Measurements from ENCODE around the gene RAB24. TPM values are rescaled to one million over a fixed set of nuclear protein-coding genes. Genes with fewer than 3 reads are reported as not detected.
A peak's percentile ranks its signal among the peaks of the same experiment; 100 is the strongest.

RAB24 gene
- total RNA-seq, 5 donors from 2014 or later (not counting 1 experiment from before 2014, with no cell fraction given): 18.2 to 34.0 (median 25.2) TPM

DNA sequence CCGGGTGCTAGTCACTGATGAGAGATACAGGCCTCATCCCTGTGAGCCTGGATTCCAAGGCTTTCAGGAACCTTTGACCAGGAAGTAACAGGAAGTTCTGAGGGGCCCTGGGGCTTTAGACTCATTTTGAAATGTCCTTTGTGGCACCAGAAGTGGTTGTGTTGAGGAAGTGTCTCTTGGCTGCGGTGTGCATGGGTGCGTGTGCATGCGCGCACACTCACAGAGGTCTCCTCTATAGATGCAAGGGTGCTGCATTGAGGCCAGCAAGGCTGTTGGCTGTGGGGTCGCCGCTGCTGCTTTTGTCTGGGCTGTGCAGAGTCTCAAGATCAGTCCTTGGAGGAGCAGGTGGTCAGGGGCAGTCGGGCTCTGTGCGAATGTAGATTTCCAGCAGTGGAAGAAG lies 7.6 kb downstream of the RAB24 start:
- POLR2A ChIA-PET: no interaction called here
- Mint-ChIP-seq H3K4me3 (peak overlapping the region in 1 of 3 donors; percentile 31), H3K36me3 (peaks cover 43% of the 10 kb centered on the region), H3K27ac (peak overlapping the region; percentile 83 to 86), H3K9me3 (no peaks in the 10 kb centered on the region), H3K4me1 (peaks cover 46 to 53% (median 49%) of the 10 kb centered on the region in 3 donors), H3K27me3 (no peaks in the 10 kb centered on the region)
- Histone ChIP-seq H3K4me1 (ENCODE audit: control insufficient read depth in 1 of 2, extremely low read depth in 1 of 2, insufficient read depth in 2 of 2, low read length in 2 of 2) (peaks cover 18 to 36% of the 10 kb centered on the region in 2 experiments), H3K4me3 (ENCODE audit: control insufficient read depth in 1 of 2, extremely low read depth in 1 of 2, low read length in 1 of 2) (no peak overlapping the region), H3K27ac (ENCODE audit: low read length) (peak overlapping the region; percentile 17), H3K36me3 (ENCODE audit: control insufficient read depth in 2 of 2, extremely low read depth in 1 of 2, insufficient read depth in 1 of 2, low read length in 1 of 2) (peaks cover 10 to 56% of the 10 kb centered on the region in 2 donors), H3K27me3 (replicated peaks in 1 of 2; ENCODE audit: control insufficient read depth in 2 of 2, extremely low read depth in 1 of 2, insufficient read depth in 2 of 2, low read length in 1 of 2) (no peaks in the 10 kb centered on the region), H3K9me3 (no peaks in the 10 kb centered on the region)
- DNase-seq (no peak), ATAC-seq (replicated peaks in 1 of 4) (no peak)
- WGBS (ENCODE audit: insufficient coverage): 83% methylated on average over 9 of the region's 9 CpGs
- CTCF ChIA-PET: no interaction called here

DNA sequence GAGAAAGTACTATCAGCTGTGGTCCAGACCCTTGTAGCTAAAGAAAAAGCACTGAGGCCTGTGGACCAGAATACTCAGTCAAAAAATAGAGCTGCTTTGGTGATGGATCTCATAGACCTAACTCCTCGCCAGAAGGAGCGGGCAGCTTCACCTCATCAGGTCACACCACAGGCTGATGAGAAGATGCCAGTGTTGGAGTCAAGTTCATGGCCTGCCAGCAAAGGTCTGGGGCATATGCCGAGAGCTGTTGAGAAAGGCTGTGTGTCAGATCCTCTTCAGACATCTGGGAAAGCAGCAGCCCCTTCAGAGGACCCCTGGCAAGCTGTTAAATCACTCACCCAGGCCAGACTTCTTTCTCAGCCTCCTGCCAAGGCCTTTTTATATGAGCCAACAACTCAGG lies 8.9 kb downstream of the RAB24 start:
- Histone ChIP-seq H3K27ac (ENCODE audit: low read length) (no peak overlapping the region), H3K36me3 (ENCODE audit: control insufficient read depth in 2 of 2, extremely low read depth in 1 of 2, insufficient read depth in 1 of 2, low read length in 1 of 2) (peaks cover 14 to 61% of the 10 kb centered on the region in 2 donors), H3K9me3 (no peaks in the 10 kb centered on the region), H3K4me1 (ENCODE audit: control insufficient read depth in 1 of 2, extremely low read depth in 1 of 2, insufficient read depth in 2 of 2, low read length in 2 of 2) (peaks cover 12 to 24% of the 10 kb centered on the region in 2 experiments), H3K4me3 (ENCODE audit: control insufficient read depth in 1 of 2, extremely low read depth in 1 of 2, low read length in 1 of 2) (no peak overlapping the region), H3K27me3 (replicated peaks in 1 of 2; ENCODE audit: control insufficient read depth in 2 of 2, extremely low read depth in 1 of 2, insufficient read depth in 2 of 2, low read length in 1 of 2) (no peaks in the 10 kb centered on the region)
- Mint-ChIP-seq H3K36me3 (peaks cover 46% of the 10 kb centered on the region), H3K4me1 (peaks cover 34 to 42% (median 38%) of the 10 kb centered on the region in 3 donors), H3K9me3 (no peaks in the 10 kb centered on the region), H3K27me3 (no peaks in the 10 kb centered on the region), H3K27ac (peak overlapping the region; percentile 43 to 86), H3K4me3 (no peak overlapping the region)
- POLR2A ChIA-PET: no interaction called here
- no peak for DNase-seq
- ATAC-seq (replicated peaks in 1 of 4): no peak
- CTCF ChIA-PET: interaction anchor here in 1 of 2 donors (0.6 kb wide), 1 partner anchor 21 kb away, joined by 4 read pairs; no protein-coding TSS in a partner anchor
- WGBS (ENCODE audit: insufficient coverage): 100% methylated on average over 3 of the region's 3 CpGs

DNA sequence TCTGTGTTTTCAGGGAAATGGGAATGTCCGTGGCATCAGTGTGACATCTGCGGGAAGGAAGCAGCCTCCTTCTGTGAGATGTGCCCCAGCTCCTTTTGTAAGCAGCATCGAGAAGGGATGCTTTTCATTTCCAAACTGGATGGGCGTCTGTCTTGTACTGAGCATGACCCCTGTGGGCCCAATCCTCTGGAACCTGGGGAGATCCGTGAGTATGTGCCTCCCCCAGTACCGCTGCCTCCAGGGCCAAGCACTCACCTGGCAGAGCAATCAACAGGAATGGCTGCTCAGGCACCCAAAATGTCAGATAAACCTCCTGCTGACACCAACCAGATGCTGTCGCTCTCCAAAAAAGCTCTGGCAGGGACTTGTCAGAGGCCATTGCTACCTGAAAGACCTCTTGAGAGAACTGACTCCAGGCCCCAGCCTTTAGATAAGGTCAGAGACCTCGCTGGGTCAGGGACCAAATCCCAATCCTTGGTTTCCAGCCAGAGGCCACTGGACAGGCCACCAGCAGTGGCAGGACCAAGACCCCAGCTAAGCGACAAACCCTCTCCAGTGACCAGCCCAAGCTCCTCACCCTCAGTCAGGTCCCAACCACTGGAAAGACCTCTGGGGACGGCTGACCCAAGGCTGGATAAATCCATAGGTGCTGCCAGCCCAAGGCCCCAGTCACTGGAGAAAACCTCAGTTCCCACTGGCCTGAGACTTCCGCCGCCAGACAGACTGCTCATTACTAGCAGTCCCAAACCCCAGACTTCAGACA lies 9.5 kb downstream of the RAB24 start:
- Histone ChIP-seq H3K9me3 (no peaks in the 10 kb centered on the region), H3K27me3 (replicated peaks in 1 of 2; ENCODE audit: control insufficient read depth in 2 of 2, extremely low read depth in 1 of 2, insufficient read depth in 2 of 2, low read length in 1 of 2) (no peaks in the 10 kb centered on the region), H3K4me3 (ENCODE audit: control insufficient read depth in 1 of 2, extremely low read depth in 1 of 2, low read length in 1 of 2) (no peak overlapping the region), H3K36me3 (ENCODE audit: control insufficient read depth in 2 of 2, extremely low read depth in 1 of 2, insufficient read depth in 1 of 2, low read length in 1 of 2) (peaks cover 14 to 66% of the 10 kb centered on the region in 2 donors), H3K27ac (ENCODE audit: low read length) (no peak overlapping the region), H3K4me1 (ENCODE audit: control insufficient read depth in 1 of 2, extremely low read depth in 1 of 2, insufficient read depth in 2 of 2, low read length in 2 of 2) (peaks cover 12 to 18% of the 10 kb centered on the region in 2 experiments)
- ATAC-seq (replicated peaks in 1 of 4) (no peak), DNase-seq (no peak)
- no peaks in the 10 kb centered on the region for H3K27me3 Mint-ChIP-seq
- peaks cover 27 to 35% (median 31%) of the 10 kb centered on the region in 3 donors for H3K4me1 Mint-ChIP-seq
- H3K4me3 Mint-ChIP-seq: no peak overlapping the region
- CTCF ChIA-PET: interaction anchor here in 1 of 2 donors (0.6 kb wide), 1 partner anchor 22 kb away, joined by 4 read pairs; no protein-coding TSS in a partner anchor
- H3K36me3 Mint-ChIP-seq: peaks cover 50% of the 10 kb centered on the region
- H3K9me3 Mint-ChIP-seq: no peaks in the 10 kb centered on the region
- POLR2A ChIA-PET: no interaction called here
- WGBS (ENCODE audit: insufficient coverage): 97% methylated on average over 10 of the region's 12 CpGs
- peak overlapping the region; percentile 16 to 43 for H3K27ac Mint-ChIP-seq

DNA sequence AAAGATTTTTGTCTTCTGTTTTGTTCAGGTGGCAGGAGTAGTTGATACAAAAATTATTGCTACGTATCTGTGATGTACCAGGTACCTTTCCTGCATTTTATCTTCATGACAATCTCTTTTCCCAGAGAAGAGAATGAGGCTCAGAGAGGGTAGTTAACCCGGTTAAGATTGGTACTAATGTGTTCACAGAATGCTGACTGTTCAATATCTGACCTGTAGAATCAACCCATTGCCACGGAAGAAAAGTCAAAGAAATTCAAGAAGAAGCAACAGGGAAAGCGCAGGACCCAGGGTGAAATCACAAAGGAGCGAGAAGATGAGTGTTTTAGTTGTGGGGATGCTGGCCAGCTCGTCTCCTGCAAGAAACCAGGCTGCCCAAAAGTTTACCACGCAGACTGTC lies 11.8 kb downstream of the RAB24 start:
- no peaks in the 10 kb centered on the region for H3K9me3 Mint-ChIP-seq
- H3K27ac Mint-ChIP-seq: no peak overlapping the region
- H3K27me3 ChIP-seq (replicated peaks in 1 of 2; ENCODE audit: control insufficient read depth in 2 of 2, extremely low read depth in 1 of 2, insufficient read depth in 2 of 2, low read length in 1 of 2): no peaks in the 10 kb centered on the region
- ChIA-PET POLR2A (no interaction called here), CTCF (no interaction called here)
- peaks cover 11 to 14% of the 10 kb centered on the region in 2 experiments for H3K4me1 ChIP-seq (ENCODE audit: control insufficient read depth in 1 of 2, extremely low read depth in 1 of 2, insufficient read depth in 2 of 2, low read length in 2 of 2)
- no peak for DNase-seq
- peaks cover 53% of the 10 kb centered on the region for H3K36me3 Mint-ChIP-seq
- ATAC-seq (replicated peaks in 1 of 4): no peak
- no peaks in the 10 kb centered on the region for H3K9me3 ChIP-seq
- H3K4me3 ChIP-seq (ENCODE audit: control insufficient read depth in 1 of 2, extremely low read depth in 1 of 2, low read length in 1 of 2): no peak overlapping the region
- peaks cover 14 to 78% of the 10 kb centered on the region in 2 donors for H3K36me3 ChIP-seq (ENCODE audit: control insufficient read depth in 2 of 2, extremely low read depth in 1 of 2, insufficient read depth in 1 of 2, low read length in 1 of 2)
- H3K4me3 Mint-ChIP-seq: no peak overlapping the region
- WGBS (ENCODE audit: insufficient coverage): 93% methylated on average over 5 of the region's 7 CpGs
- H3K27me3 Mint-ChIP-seq: no peaks in the 10 kb centered on the region
- H3K4me1 Mint-ChIP-seq: peaks cover 17 to 26% (median 21%) of the 10 kb centered on the region in 3 donors
- no peak overlapping the region for H3K27ac ChIP-seq (ENCODE audit: low read length)

DNA sequence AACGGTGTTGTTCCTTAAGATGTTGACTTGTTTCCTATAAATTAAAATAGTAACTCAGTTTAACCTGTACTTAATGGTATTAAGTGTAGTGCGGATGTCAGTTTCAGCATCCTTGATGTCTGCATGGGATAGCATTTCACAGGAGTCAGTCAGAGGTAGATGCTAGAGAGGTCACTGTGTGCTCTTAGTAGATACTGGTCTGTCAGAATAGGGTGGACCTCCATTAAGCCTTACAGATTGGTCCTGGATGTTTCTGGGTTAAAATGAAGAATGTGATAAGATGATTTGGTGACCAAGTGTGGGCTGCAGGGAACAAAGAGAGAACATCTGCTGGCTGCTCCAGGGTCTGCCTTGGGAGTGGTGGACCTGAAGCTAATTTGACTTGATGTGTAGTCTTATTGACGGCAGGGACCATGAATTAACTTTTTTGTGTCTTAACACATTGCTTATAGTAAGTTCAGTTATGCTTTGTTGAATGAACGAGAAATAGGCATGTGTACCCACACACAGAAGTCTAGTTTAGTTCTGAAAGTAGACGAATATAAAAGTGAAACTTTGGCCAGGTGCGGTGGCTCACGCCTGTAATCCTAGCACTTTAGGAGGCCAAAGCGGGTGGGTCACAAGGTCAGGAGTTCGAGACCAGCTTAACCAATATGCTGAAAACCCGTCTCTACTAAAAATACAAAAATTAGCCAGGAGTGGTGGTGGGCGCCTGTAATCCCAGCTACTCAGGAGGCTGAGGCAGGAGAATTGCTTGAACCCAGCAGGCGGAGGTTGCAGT lies 12.5 kb downstream of the RAB24 start:
- H3K4me3 Mint-ChIP-seq: no peak overlapping the region
- Histone ChIP-seq H3K27me3 (replicated peaks in 1 of 2; ENCODE audit: control insufficient read depth in 2 of 2, extremely low read depth in 1 of 2, insufficient read depth in 2 of 2, low read length in 1 of 2) (no peaks in the 10 kb centered on the region), H3K36me3 (ENCODE audit: control insufficient read depth in 2 of 2, extremely low read depth in 1 of 2, insufficient read depth in 1 of 2, low read length in 1 of 2) (peaks cover 14 to 81% of the 10 kb centered on the region in 2 donors), H3K4me1 (ENCODE audit: control insufficient read depth in 1 of 2, extremely low read depth in 1 of 2, insufficient read depth in 2 of 2, low read length in 2 of 2) (peaks cover 6 to 7% of the 10 kb centered on the region in 2 experiments), H3K27ac (ENCODE audit: low read length) (no peak overlapping the region), H3K9me3 (no peaks in the 10 kb centered on the region), H3K4me3 (ENCODE audit: control insufficient read depth in 1 of 2, extremely low read depth in 1 of 2, low read length in 1 of 2) (no peak overlapping the region)
- ChIA-PET POLR2A (no interaction called here), CTCF (no interaction called here)
- 100% methylated on average over 2 of the region's 12 CpGs for WGBS (ENCODE audit: insufficient coverage)
- H3K4me1 Mint-ChIP-seq: peaks cover 10 to 19% (median 14%) of the 10 kb centered on the region in 3 donors
- H3K9me3 Mint-ChIP-seq: no peaks in the 10 kb centered on the region
- H3K36me3 Mint-ChIP-seq: peaks cover 52% of the 10 kb centered on the region
- ATAC-seq (replicated peaks in 1 of 4) (no peak), DNase-seq (no peak)
- no peaks in the 10 kb centered on the region for H3K27me3 Mint-ChIP-seq
- H3K27ac Mint-ChIP-seq: peak overlapping the region in 1 of 2 donors; percentile 66

DNA sequence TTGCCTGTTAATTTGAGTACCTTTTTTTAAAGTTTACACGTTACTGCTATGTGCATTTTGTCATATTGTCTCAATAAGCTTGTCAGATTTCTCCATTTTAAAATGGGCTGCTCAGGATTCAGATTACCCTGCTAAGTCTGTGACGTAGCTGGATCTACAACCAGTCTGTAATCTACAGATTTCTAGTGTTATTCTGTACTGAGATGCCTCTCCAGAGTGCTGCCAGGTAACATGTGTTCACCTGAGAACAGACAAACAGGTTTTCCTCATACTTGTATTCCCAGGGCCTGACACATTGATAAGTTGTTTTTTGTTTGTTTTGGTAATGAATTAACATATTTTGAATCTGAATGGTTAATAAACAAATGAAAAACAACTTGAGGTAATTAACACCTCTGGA lies 15.3 kb downstream of the RAB24 start:
- CTCF ChIA-PET: no interaction called here
- Histone ChIP-seq H3K9me3 (no peaks in the 10 kb centered on the region), H3K36me3 (ENCODE audit: control insufficient read depth in 2 of 2, extremely low read depth in 1 of 2, insufficient read depth in 1 of 2, low read length in 1 of 2) (peaks cover 8 to 78% of the 10 kb centered on the region in 2 donors), H3K4me1 (ENCODE audit: control insufficient read depth in 1 of 2, extremely low read depth in 1 of 2, insufficient read depth in 2 of 2, low read length in 2 of 2) (no peaks in the 10 kb centered on the region), H3K27me3 (replicated peaks in 1 of 2; ENCODE audit: control insufficient read depth in 2 of 2, extremely low read depth in 1 of 2, insufficient read depth in 2 of 2, low read length in 1 of 2) (no peaks in the 10 kb centered on the region), H3K4me3 (ENCODE audit: control insufficient read depth in 1 of 2, extremely low read depth in 1 of 2, low read length in 1 of 2) (no peak overlapping the region), H3K27ac (ENCODE audit: low read length) (no peak overlapping the region)
- ATAC-seq (replicated peaks in 1 of 4) (no peak), DNase-seq (no peak)
- Mint-ChIP-seq H3K27ac (no peak overlapping the region), H3K4me3 (no peak overlapping the region), H3K36me3 (peaks cover 45% of the 10 kb centered on the region), H3K9me3 (no peaks in the 10 kb centered on the region), H3K27me3 (no peaks in the 10 kb centered on the region), H3K4me1 (peaks cover 0 to 4% (median 0%) of the 10 kb centered on the region in 3 donors)
- WGBS (ENCODE audit: insufficient coverage): 100% methylated on average over 1 of the region's 2 CpGs
- POLR2A ChIA-PET: no interaction called here

Measured in T-cell (primary cell).